Endothelial cell of coronary artery (primary cell): ENCODE measurements around the gene STX18. TPM values are rescaled to one million over a fixed set of nuclear protein-coding genes. Genes with fewer than 3 reads are reported as not detected.

Experiments
- total RNA-seq: library from RNA; depleted of rRNA; stranded (reverse); fragments of >200 nt; gene quantifications from 2 replicates; pipeline ENCODE4 v1.2.3, GENCODE V29; 2014

Gene STX18
- total RNA-seq = 19.1 and 20.7 TPM in 2 replicates

DNA sequence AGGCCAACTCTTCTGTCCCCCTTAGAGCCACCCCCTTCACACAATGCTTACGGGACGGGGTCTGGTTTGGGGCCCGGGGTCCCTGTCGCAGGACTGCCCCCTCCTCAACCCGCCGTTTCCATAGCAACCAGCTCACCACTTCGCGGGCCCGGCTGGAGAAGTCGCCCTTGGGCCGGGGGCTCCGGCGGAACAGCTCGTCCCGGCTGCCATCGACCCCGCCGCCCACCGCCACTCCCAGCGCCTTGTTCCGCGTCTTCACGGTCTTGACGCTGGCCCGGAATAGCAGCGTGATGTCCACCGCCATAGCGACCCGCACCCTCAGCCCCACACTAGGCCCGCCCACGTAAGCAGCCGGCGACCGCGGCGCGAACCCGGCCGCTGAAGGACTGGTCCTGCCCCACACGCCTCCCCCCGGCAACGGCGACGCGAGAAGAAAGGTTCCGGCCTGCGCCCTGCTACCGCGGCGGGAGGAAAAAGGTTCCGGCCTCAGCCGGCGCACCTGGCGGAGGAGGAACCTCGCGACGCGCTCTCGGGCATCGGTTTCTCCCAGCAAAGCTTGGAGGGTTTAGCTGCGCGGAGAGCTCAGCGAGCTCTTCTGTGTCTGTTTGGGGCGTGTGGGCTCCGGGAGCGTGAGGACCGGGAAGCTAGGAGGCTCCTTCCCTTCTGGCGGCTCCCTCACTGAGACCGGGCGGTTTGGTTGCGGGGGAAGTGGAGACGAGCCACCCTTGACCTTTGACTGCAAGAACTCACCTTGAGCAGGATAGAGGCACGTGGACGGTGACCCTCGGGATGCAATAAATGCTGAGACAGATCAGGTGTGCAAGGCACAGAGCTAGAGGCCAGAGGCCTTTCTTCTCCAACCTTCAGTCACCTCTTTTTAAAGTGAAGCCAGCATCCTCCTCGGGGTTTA lies at the start of gene STX18:
Gene STX18 (minus strand): TSS at position 388 of the 910 bp plus-strand sequence. CDS start 84 bp downstream, at position 304.

DNA sequence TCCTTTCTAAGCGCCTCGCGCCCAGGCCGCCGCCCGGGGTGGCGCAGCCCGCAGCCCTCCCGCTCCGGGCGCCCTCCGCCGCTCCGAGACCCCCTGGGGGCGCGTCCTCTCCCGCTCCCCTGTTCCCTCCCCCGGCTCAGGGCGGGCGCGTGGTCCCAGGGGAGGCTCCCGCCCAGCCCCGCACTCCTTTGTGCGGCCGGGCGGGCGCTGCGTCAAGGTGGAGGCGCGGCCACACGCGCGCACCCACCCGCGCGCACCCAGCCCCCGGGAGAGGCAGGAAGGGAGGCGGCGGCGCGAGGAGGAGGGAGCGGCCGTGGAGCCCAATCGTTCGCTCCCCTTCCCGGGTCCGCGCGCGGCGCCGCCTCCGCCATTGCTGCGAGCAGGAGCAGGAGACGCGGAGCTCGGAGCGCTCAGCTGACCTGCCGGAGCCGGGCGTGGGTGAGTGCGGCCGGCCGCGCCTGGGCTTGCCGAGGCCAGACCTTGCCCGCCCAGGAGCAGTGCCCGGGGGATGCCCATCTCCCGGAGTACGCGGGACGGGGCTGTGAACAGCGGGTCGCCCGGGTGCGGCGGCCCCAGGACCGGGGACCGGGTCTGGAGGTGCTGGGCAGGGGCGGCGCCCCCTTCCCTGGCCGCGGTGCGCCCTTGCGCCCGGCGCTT lies 155.0 kb downstream of the STX18 start, which contains the start of gene NSG1:
Gene NSG1 (plus strand): TSS at position 367 of the 657 bp plus-strand sequence. CDS start 528 bp downstream, outside the sequence.

Other genes with a start within 250 kb of the STX18 start
- 17.8 and 47.9 TPM in 2 replicates for gene NSG1, start 154.9 kb downstream of the STX18 start, total RNA-seq